AG04450 (cell line): ENCODE data around the gene DAGLA. TPM values are rescaled to one million over a fixed set of nuclear protein-coding genes. Genes with fewer than 3 reads are reported as not detected.

Experiments used
- CTCF ChIA-PET: fragments of 300-600, 350-600 bp; formaldehyde crosslinking; extraction: SDS; loops from one replicate; lab custom pipeline; 2022; ENCODE audit warnings: antibody characterized with exemption, inconsistent platforms; lab: Charles Lee
- POLR2A ChIA-PET: fragments of 350-600 bp; formaldehyde crosslinking; extraction: SDS; loops from one replicate; lab custom pipeline; 2021; ENCODE audit warnings: antibody characterized with exemption, inconsistent platforms; lab: Yijun Ruan, JAX
- DNase-seq: peaks from one replicate; pipeline ENCODE4 v3.0.0-alpha.2; 2011; ENCODE audit warnings: low read depth, low spot score
- H3K27ac ChIP-seq: one replicate; pipeline ENCODE4 v1.5.1; 2012; ENCODE audit warnings: low read depth, low read length, control low read depth
- H3K27me3 ChIP-seq: one replicate; pipeline ENCODE4 v1.6.0; 2012; ENCODE audit warnings: low read length; ENCODE audit not compliant: control insufficient read depth, insufficient read depth
- H3K4me3 ChIP-seq: 2 replicates; pipeline ENCODE4 v1.5.1; 2011; ENCODE audit warnings: mild to moderate bottlenecking, low read depth, low read length, control low read depth
- H3K9me3 ChIP-seq: 2 replicates; pipeline ENCODE4 v1.5.1; 2012; ENCODE audit warnings: low read length; ENCODE audit not compliant: control insufficient read depth, insufficient read depth
- CTCF ChIP-seq: IDR thresholded peaks from 2 replicates; pipeline ENCODE4 v1.5.1; 2011; ENCODE audit warnings: low read depth, low read length, control low read depth, inconsistent platforms
- polyA plus RNA-seq: library from polyadenylated mRNA; depleted of rRNA; stranded (reverse); fragments of >200 nt; gene quantifications from 2 replicates; pipeline ENCODE4 v1.2.3, GENCODE V29; 2011

Gene DAGLA
- polyA plus RNA-seq, 1 experiment = 1.1 TPM

- POLR2A ChIA-PET = no interaction called here
- no peaks in the 10 kb centered on the region for H3K27me3 ChIP-seq
- H3K9me3 ChIP-seq = no peaks in the 10 kb centered on the region; the same call in 1 of the 2 replicates
- H3K27ac ChIP-seq = no peak overlapping the region
- no peak for TF ChIP-seq CTCF
- CTCF ChIA-PET = interaction anchor here (6.9 kb wide), 1 partner anchor 10 kb away, joined by 54 read pairs; no protein-coding TSS in a partner anchor
- DNase-seq = no peak
- no peak overlapping the region for H3K4me3 ChIP-seq
These were observed 63.4 kb downstream of the DAGLA start for GRCh38 chr11:61743486-61744095.

DNA sequence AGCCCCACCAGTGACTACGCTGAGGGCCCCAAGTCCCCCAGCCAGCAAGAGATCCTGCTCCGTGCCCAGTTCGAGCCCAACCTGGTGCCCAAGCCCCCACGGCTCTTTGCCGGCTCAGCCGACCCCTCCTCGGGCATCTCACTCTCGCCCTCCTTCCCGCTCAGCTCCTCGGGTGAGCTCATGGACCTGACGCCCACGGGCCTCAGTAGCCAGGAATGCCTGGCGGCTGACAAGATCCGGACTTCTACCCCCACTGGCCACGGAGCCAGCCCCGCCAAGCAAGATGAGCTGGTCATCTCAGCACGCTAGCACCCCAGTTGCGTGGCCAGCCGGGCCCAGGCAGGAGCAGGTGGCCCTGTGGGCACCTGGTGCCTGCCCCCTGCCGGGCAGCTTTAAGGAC lies 64.0 kb downstream of the DAGLA start:
- H3K27ac ChIP-seq = no peak overlapping the region
- DNase-seq = no peak
- POLR2A ChIA-PET = no interaction called here

DNA sequence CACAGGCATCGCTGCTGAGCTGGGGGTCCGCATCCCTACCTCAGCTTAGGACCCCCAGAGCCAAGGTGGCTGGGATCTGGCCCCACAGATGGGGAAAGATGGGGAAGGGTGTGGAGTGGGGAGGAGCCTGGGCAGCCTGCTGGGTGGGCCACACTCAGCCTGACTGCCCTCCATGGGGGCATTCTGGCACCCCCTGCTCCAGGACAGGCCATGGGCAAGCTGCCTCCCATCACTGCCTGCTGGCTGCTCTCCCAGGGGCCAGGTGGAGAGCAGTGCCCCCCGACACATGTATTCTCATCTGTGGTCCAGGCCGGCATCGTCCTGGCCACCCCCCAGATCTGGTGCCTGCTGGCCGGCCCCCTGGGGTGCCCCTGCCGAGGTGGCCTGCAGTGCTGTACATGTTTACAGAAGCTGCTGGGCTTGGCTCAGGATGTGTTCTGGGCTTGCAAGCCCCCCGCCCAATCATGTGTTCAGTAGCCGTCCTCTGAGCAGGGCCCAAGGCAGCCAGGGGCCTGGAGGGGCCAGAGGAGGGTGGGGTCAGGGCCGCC lies 64.5 kb downstream of the DAGLA start:
- POLR2A ChIA-PET = interaction anchor here (0.6 kb wide), 1 partner anchor 55 kb away, joined by 5 read pairs; no protein-coding TSS in a partner anchor
- no peak overlapping the region for H3K4me3 ChIP-seq
- TF ChIP-seq CTCF = no peak
- CTCF ChIA-PET = interaction anchor here (6.9 kb wide), 1 partner anchor 11 kb away, joined by 54 read pairs; no protein-coding TSS in a partner anchor
- DNase-seq = no peak
- H3K9me3 ChIP-seq = no peaks in the 10 kb centered on the region; the same call in 1 of the 2 replicates
- no peaks in the 10 kb centered on the region for H3K27me3 ChIP-seq
- H3K27ac ChIP-seq = no peak overlapping the region

More for the DNA sequence above, 64.0 kb downstream of the DAGLA start:
- Histone ChIP-seq H3K27me3 (no peaks in the 10 kb centered on the region), H3K4me3 (no peak overlapping the region), H3K9me3 (no peaks in the 10 kb centered on the region; the same call in 1 of the 2 replicates)
- no peak for TF ChIP-seq CTCF
- CTCF ChIA-PET = interaction anchor here (6.9 kb wide), 1 partner anchor 11 kb away, joined by 54 read pairs; no protein-coding TSS in a partner anchor

DNA sequence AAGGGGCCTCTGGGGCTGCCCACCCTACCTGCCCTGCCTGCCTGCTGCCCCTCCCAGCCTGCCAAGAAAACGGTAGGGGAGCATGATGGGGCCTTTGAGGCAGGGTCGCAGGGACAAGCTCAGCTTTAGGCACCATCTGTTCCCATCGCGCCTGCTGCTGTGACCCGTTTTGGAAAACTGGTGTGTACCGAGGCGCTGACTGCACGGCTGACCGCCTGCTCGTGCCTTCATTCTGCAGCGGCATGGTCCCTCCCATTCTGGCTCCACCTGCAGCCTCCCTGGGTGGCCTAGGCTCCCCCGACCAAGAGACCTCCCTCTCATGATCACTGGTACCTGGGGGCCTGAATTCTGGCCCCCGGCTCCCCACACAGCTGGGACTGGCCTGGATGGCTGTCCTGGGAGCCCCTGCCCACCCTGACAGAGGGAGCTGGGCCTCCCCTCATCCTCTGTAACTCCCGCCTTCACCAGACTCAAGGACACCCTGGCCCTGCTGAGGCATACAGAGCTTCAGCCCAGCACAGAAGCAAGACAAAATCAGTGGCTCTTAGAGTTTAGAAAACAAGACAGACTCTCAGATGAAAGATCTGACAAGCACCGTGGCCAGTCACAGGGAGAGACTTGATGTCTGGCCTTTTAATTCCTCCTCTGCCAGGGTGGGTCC lies 65.7 kb downstream of the DAGLA start:
- no peak overlapping the region for H3K4me3 ChIP-seq
- DNase-seq = no peak
- no peaks in the 10 kb centered on the region for H3K27me3 ChIP-seq
- no peaks in the 10 kb centered on the region; the same call in 1 of the 2 replicates for H3K9me3 ChIP-seq
- TF ChIP-seq CTCF = no peak
- no peak overlapping the region for H3K27ac ChIP-seq
- ChIA-PET POLR2A (no interaction called here), CTCF (interaction anchor here (1.0 to 6.9 kb wide), 5 partner anchors 9 to 362 kb away, joined by 4 to 54 read pairs (median 12); partner anchors contain the start of gene TMEM258)
